ENCODE measurements around the gene KSR2. TPM values are rescaled to one million over a fixed set of nuclear protein-coding genes. Genes with fewer than 3 reads are reported as not detected.

KSR2 gene
- total RNA-seq, 1 experiment from 2014 or later: 1.3 TPM

GRCh38 chr12:117489671-117490070, 479.1 kb downstream of the KSR2 start:
- H3K4me2 ChIP-seq (ENCODE audit: insufficient read depth, insufficient read length, low read length): no peak overlapping the region
- Mint-ChIP-seq H3K4me3 (no peak overlapping the region), H3K4me1 (peaks cover 0 to 10% of the 10 kb centered on the region in 2 experiments; a peak in 1 of 4 replicates), H3K27ac (no peak overlapping the region), H3K36me3 (ENCODE audit: insufficient read depth in 1 of 3, low read depth in 3 of 3) (no peaks in the 10 kb centered on the region), H3K9me3 (no peaks in the 10 kb centered on the region), H3K27me3 (ENCODE audit: low read depth) (peaks cover 3% of the 10 kb centered on the region; the same call in 1 of the 2 replicates)
- no peaks in the 10 kb centered on the region for H3K79me1 ChIP-seq (ENCODE audit: insufficient read depth, low read depth, low read length, poor library complexity, severe bottlenecking)
- no peak overlapping the region for H3T11ph ChIP-seq (ENCODE audit: low read length)
- H4K5ac ChIP-seq (ENCODE audit: insufficient read length, low read depth, low read length): no peak overlapping the region
- no peaks in the 10 kb centered on the region for H3K79me2 ChIP-seq (ENCODE audit: insufficient read depth, low read length)
- H2BK20ac ChIP-seq (ENCODE audit: low read depth, low read length, poor library complexity, severe bottlenecking): no peak overlapping the region
- H3K9ac ChIP-seq (ENCODE audit: extremely low read depth, insufficient read length, low read length): no peak overlapping the region
- no CpG with 5 or more reads among the region's 3 CpGs for WGBS (ENCODE audit: extremely low coverage, insufficient read length, low lambda C conversion rate)
- TF ChIP-seq CTCF (conservative IDR thresholded peaks at IDR 0.05): no peak
- no peaks in the 10 kb centered on the region; the same call in 1 of the 2 replicates for H3K27me3 ChIP-seq (ENCODE audit: insufficient read depth, low read length)
- no peaks in the 10 kb centered on the region for H3K23me2 ChIP-seq (ENCODE audit: insufficient read length, low read depth, low read length, poor library complexity, severe bottlenecking)
- no peak overlapping the region for H2AFZ ChIP-seq (ENCODE audit: low read length)
- H3K23ac ChIP-seq (ENCODE audit: insufficient read length, low read depth, low read length): no peak overlapping the region
- no peak overlapping the region for H2BK15ac ChIP-seq (ENCODE audit: low read depth, low read length)
- H3K27ac ChIP-seq (ENCODE audit: insufficient read length, low read depth, low read length): no peak overlapping the region
- no peak overlapping the region for H3K14ac ChIP-seq (ENCODE audit: insufficient read depth, low read length)
- H2BK12ac ChIP-seq (ENCODE audit: insufficient read length, low read depth, low read length): no peak overlapping the region
- no peak overlapping the region for H4K8ac ChIP-seq (replicated peaks; ENCODE audit: insufficient read length, low read depth, low read length)
- DNase-seq: no peak
- no peak overlapping the region for H3K18ac ChIP-seq (ENCODE audit: insufficient read length, low read depth, low read length)
- H2BK5ac ChIP-seq (ENCODE audit: insufficient read length, low read length): no peak overlapping the region
- H3K4ac ChIP-seq (ENCODE audit: low read depth, low read length): no peak overlapping the region
- no peak overlapping the region for H2BK120ac ChIP-seq (ENCODE audit: low read depth, low read length, poor library complexity, severe bottlenecking)
- H2AK5ac ChIP-seq (ENCODE audit: insufficient read length, low read length): no peak overlapping the region
- H4K91ac ChIP-seq (ENCODE audit: insufficient read length, low read depth, low read length): no peak overlapping the region
- no peak overlapping the region for H3K56ac ChIP-seq (ENCODE audit: insufficient read length, low read depth, low read length)
- no peaks in the 10 kb centered on the region for H4K20me1 ChIP-seq (ENCODE audit: control insufficient read depth, insufficient read depth, insufficient read length)
- no peaks in the 10 kb centered on the region for H3K9me3 ChIP-seq (ENCODE audit: control insufficient read depth, low read depth, low read length)
- no peaks in the 10 kb centered on the region for H3K4me1 ChIP-seq (ENCODE audit: insufficient read depth, low read length)

Measured in H9 (cell line).